ENCODE data around the gene NES. TPM values are rescaled to one million over a fixed set of nuclear protein-coding genes. Genes with fewer than 3 reads are reported as not detected.

NES gene
- total RNA-seq, 1 experiment from 2014 or later: 8.4 TPM

- no peak for TF ChIP-seq REST (IDR thresholded peaks at IDR 0.05; ENCODE audit: low read depth)
- TF ChIP-seq EZH2 (IDR thresholded peaks at IDR 0.05): no peak
- TF ChIP-seq EZH2phosphoT487 (IDR thresholded peaks at IDR 0.05; ENCODE audit: borderline replicate concordance): no peak
- no peak for TF ChIP-seq POLR2AphosphoS5 (IDR thresholded peaks at IDR 0.05; ENCODE audit: low read depth, low read length)
Observed at GRCh38 chr1:156643049-156643777, 34.0 kb downstream of the NES start (continued).

- intact Hi-C loops (cut with micrococcal nuclease): no loop called here
- Histone ChIP-seq H2AFZ (ENCODE audit: low read depth, low read length, poor library complexity, severe bottlenecking) (no peak overlapping the region), H3K9me2 (ENCODE audit: insufficient read depth) (no peaks in the 10 kb centered on the region), H3K4me1 (ENCODE audit: control insufficient read depth in 1 of 2, insufficient read depth in 2 of 2, low read length in 2 of 2) (peaks cover 8 to 27% of the 10 kb centered on the region in 2 experiments; a peak in 3 of 4 replicates), H3K4me2 (ENCODE audit: low read length) (no peak overlapping the region), H3K4me3 (replicated peaks in 1 of 2; ENCODE audit: low read depth in 1 of 2, low read length in 2 of 2) (no peak overlapping the region), H4K20me1 (ENCODE audit: insufficient read depth) (no peaks in the 10 kb centered on the region), H3K27ac (ENCODE audit: low read depth, low read length) (no peak overlapping the region), H3K9me3 (ENCODE audit: control insufficient read depth in 1 of 2, insufficient read depth in 1 of 2, low read depth in 1 of 2, low read length in 2 of 2) (no peaks in the 10 kb centered on the region), H3K27me3 (ENCODE audit: insufficient read depth, low read length) (no peaks in the 10 kb centered on the region), H3K36me3 (ENCODE audit: control insufficient read depth in 1 of 2, insufficient read depth in 2 of 2, low read length in 2 of 2) (peaks cover 36 to 48% of the 10 kb centered on the region in 2 experiments), H3K9ac (ENCODE audit: low read length) (no peak overlapping the region), H3K79me2 (ENCODE audit: insufficient read depth, low read length) (no peaks in the 10 kb centered on the region)
- DNase-seq (ENCODE audit: low read depth, low spot score) (no peak), ATAC-seq (no peak)
- TSS peak; percentile 8 for BruUV-seq (replicated peaks)
- POLR2A ChIA-PET: interaction anchor here (1.3 kb wide), 1 partner anchor 19 kb away, joined by 4 read pairs; no protein-coding TSS in a partner anchor
- RAD21 ChIA-PET (ENCODE audit: low non-redundant PET in 1 of 2, low total read pairs in 2 of 2, uncharacterized antibody in 2 of 2, unreplicated experiment in 2 of 2): no interaction called here
- CTCF ChIA-PET: interaction anchor here (5.9 kb wide), 1 partner anchor 14 kb away, joined by 33 read pairs; no protein-coding TSS in a partner anchor
- TF ChIP-seq ZBTB33 (IDR thresholded peaks at IDR 0.05; ENCODE audit: extremely low read depth, insufficient replicate concordance, low read length) (no peak), SP1 (IDR thresholded peaks at IDR 0.05; ENCODE audit: low read depth) (no peak), REST (IDR thresholded peaks at IDR 0.05; ENCODE audit: low read depth) (no peak), FOSL1 (IDR thresholded peaks at IDR 0.05; ENCODE audit: low read depth) (no peak), TCF7L2 (IDR thresholded peaks at IDR 0.05; ENCODE audit: borderline replicate concordance, extremely low read depth, insufficient read depth, insufficient read length) (no peak), CEBPB (IDR thresholded peaks at IDR 0.05; ENCODE audit: low read depth) (no peak), CBX3 (IDR thresholded peaks at IDR 0.05; ENCODE audit: low read depth) (no peak), ZFX (IDR thresholded peaks at IDR 0.05) (no peak), POLR2A (IDR thresholded peaks at IDR 0.05; ENCODE audit: borderline replicate concordance, extremely low read depth, insufficient read depth, insufficient read length) (no peak), YY1 (IDR thresholded peaks at IDR 0.05; ENCODE audit: extremely low read depth, insufficient replicate concordance, low read depth, low read length) (no peak)
Observed at GRCh38 chr1:156642265-156643048, 34.8 kb downstream of the NES start.
